Stimulated activated CD8-positive, alpha-beta memory T cell treated with anti-CD3 and anti-CD28 coated beads, Interleukin-4, amount 100 ng/mL, for 4 hours (primary cell): ENCODE results near the gene CBL.

Experiments used
- DNase-seq, 2 donors: peaks; one replicate each; pipeline ENCODE4 v3.0.0-alpha.2; 2020; ENCODE audit warnings: low read depth in 2 of 2, low spot score in 1 of 2

CBL gene

DNA sequence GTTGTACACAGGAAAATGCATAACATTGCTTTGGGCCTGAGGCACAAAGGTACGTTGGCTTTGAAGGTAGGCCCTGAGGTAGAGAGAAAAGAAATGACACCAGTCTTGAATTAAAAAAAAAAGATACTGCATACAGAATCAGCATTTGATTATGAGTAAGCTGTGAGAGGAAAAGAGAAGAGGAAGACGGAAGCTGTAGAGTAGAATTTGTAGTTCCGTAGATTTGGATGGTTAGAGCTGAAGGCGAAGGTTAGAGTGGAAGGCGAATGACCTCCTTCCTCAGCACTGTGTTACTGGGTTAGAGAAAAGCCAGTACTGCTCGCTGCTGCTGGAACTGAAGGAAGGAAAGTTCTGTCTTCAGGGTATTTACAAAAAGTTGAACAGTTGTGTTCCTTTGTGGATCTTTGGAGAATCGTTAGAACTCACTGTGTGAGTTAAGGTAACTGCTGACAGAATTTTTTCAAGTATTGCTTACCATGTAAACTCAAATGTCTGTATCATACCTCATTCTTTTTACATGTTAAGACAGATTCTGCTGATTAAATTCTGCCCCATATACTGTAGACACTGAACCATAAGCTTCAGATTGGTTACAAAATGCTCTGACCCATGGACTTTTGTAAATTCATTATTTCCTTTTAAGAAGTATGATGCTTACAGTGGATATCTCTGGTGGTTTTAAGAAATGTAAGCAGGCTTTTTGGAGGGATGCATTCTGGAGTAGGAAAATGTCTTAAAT lies 60.5 kb downstream of the CBL start:
- no peak for DNase-seq

DNA sequence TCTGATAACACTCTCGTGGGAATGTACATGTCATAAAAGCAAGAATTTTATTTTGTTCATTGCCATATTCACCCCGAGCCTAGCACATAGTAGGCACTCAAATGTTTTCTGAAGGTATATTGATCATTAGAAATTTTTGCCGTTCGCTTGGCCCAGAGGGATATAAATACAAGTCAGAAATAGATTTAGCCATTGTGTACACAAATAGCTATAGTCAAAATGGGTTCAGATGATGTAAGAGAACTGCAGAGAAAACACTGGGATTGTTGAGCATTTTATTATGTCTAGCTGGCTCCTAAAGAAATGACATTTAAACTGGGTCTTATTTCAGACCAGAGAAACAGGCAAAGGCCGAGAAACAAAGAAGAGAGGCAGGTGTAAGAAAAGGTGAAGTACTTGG lies 61.5 kb downstream of the CBL start:
- no peak for DNase-seq

DNA sequence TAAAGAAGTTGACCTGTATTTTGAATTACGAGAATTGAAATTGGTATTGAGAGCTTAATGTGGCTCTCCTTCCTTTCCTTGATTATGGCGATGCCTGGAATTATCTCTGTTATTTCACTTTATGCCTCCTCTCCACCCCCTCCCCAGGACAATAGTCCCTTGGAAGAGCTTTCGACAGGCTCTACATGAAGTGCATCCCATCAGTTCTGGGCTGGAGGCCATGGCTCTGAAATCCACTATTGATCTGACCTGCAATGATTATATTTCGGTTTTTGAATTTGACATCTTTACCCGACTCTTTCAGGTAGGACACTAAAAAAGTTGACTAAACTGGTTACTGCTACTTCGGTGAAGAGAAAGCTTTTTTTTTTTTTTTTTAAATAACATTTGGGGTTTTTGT lies 67.6 kb downstream of the CBL start:
- no peak for DNase-seq

DNA sequence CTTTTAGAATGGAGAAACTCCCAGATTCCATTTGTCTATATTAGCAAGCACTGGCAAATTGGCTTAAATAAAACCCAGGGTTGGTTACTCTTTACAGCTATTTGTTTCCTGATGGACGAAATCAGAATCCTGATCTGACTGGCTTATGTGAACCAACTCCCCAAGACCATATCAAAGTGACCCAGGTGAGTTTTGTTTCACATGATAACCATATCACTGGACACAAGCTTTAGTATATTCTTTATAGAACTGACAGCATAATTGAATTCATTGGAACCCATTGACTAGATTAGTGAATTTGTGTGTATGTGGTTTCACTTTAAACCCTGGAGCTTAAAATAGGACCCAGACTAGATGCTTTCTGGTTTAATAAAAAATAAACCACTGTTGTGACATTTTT lies 71.5 kb downstream of the CBL start:
- DNase-seq = no peak

DNA sequence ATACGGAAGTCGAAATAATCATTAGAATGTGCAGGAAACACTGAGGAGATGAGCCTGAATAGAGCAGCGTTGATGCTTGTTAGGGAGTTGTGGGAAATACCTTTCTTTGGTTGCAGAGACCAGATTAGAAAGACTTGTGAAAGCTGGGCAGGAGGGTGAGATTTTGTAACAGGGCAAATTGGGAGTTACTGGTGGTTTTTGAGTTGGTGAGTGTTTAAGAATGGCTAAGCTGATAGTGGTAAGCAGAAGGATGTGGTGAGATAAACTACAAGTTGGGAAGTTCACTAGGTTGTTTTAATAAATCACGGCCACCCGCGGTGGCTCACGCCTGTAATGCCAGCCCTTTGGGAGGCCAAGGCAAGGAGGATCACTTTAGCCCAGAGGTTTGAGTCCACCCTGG lies 76.4 kb downstream of the CBL start:
- DNase-seq = no peak

DNA sequence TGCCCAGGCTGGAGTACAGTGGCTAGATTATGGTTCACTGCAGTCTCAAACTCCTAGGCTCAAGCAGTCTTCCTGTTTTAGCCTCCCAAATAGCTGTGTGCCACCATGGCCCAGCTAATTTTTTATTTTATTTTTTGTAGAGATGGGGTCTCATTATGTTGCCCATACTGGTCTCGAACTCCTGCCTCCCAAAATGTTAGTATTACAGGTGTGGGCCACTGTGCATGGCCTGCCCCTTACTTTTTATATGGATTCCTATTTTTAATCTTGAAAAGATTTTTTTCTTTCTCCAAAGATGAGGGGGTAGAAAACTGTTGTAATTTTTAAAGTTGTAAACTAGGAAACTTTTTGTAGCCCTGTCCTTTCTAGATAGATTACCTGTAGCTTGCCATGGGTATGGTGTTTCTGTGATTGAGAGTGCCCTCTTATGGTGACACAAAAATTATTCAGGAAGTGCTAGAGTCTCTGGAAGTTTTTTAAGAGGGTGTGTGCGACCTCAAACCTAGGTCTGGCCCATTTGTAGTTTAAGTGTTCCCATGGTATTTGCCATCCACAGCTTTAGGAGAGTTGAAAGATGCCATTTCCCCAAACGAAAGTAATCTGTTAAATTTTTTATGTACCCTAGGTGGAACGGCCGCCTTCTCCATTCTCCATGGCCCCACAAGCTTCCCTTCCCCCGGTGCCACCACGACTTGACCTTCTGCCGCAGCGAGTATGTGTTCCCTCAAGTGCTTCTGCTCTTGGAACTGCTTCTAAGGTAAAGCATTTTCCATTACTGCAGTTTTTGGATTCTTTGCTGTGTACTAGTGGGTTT lies 78.4 kb downstream of the CBL start:
- no peak for DNase-seq

DNA sequence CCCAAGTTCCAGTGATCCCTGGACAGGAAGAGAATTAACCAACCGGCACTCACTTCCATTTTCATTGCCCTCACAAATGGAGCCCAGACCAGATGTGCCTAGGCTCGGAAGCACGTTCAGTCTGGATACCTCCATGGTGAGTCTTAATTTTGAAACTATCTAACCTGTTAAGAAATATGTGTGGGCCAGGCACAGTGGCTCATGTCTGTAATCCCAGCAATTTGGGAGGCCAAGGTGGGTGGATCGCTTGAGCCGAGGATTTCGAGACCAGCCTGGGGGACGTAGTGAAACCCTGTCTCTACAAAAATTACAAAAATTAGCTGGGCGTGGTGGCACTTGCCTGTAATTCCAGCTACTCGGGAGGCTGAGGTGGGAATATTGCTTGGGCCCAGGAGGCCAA lies 79.3 kb downstream of the CBL start:
- DNase-seq = no peak

DNA sequence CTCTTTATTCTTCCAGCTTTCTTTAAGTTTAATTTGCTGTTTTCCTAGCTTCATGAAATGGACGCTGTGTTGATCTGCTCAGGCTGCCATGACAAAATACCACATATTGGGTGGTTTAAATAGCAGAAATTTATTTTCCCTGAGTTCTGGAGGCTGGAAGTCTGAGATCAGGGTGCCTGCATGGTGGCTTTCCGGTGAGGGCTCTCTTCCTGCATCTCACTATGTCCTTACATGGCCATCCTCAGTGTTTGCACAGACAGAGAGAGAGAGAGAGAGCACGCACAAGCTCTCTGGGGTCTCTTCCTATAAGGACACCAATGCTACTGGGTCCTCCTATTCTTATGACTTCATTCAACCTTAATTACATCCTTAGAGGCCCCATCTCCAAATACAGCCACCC lies 82.1 kb downstream of the CBL start:
- no peak for DNase-seq

DNA sequence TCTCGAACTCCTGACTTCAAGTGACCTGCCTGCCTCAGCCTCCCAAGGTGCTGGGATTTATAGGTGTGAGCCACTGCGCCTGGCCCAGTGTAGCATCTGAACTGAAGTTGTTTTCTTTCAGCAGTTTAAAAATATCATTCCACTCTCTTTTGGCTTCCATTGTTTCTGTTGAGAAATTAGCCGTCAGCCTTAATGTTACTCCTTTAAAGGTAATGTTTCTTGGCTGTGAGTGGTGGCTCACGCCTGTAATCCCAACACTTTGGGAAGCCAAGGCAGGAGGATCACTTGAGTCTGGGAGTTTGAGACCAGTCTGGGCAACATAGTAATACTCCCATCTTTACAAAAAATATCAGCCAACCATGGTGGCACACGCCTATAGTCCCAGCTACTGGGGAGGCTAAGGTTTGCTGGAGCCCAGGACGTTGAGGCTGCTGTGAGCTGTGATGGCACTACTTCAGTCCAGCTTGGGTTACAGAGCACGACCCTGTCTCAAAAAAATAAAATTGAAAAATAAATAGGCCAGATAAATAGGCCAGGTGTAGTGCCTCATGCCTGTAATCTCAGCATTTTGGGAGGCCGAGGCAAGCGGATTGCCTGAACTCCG lies 84.9 kb downstream of the CBL start:
- no peak for DNase-seq

DNA sequence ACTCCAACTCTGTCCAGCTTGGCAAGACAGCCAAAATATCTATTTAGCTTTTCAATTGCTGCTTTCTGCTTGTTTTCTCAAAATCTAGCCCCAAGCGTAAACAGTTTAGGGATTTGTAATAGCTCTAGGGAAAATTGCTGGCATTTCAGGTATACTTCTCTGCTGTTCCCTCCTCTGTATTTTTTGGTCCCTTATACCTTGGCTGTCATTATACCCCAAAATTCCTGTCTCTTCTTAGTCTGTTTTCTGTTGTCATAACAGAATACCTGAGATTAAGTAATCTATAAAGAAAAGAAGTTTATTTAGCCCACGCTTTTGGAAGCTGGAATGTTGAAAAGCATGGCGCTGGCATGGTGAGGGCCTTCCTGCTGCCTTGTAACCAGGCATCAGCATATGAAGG lies 87.3 kb downstream of the CBL start:
- DNase-seq = no peak

DNA sequence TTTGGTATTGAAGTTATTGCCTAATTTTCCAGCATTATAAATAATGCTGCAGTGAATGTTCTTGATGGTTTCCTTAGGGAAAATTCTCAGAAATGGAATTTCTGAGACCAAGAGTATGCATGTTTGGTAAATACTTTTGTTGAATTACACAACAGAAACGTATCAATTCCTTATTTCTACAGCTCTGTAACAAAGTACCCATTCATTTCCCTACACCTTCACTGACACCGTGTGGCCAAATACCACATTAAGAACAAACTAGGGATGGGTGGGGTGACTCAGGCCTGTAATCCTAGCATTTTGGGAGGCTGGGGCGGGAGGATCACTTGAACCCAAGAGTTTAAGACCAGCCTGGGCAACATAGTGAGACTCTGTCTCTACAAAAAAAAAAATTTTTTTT lies 89.0 kb downstream of the CBL start:
- no peak for DNase-seq

DNA sequence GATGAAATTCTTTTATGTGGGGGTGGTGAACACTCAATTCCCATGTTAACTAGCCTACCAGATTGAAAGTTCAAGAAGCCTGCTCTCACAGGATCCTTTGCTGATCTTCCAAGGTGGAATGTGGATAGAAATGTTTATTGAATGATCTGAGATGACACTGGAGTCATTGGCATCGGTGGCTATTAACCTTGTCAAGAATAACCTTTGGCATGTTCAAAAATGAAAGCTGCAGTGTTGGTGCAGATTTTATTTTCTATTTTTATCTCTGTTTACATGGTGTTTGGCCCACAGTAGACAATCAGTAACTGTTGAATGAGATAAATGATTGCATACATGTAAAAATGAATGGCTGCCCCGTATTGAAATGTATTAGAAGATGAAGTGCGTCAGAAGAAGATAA lies 91.8 kb downstream of the CBL start:
- no peak for DNase-seq

DNA sequence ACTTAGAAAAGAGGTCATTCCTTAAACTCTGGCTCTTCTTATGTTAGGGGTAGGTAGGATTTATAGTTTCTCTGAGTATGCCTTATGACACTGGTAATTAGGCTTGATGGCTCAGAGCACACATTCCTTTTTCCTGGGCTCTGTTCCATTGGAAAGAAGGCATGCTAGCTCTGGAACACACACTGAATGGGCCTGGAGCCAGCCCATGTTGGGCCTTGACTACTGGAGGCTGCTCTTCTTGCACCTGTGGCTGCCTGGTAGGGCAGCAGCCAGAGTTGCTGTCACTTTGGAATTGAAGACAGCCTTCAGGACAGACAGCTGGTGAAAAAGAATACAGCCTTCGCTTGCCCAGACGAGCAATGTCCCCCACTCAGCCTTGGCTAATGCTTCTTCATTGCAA lies 92.6 kb downstream of the CBL start:
- no peak for DNase-seq

DNA sequence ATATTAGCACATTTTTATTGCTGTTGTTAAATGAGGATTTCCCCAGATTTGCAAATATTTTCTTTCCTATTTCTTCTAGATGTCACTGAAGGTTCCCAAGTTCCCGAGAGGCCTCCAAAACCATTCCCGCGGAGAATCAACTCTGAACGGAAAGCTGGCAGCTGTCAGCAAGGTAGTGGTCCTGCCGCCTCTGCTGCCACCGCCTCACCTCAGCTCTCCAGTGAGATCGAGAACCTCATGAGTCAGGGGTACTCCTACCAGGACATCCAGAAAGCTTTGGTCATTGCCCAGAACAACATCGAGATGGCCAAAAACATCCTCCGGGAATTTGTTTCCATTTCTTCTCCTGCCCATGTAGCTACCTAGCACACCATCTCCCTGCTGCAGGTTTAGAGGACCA lies 93.3 kb downstream of the CBL start:
- no peak for DNase-seq

DNA sequence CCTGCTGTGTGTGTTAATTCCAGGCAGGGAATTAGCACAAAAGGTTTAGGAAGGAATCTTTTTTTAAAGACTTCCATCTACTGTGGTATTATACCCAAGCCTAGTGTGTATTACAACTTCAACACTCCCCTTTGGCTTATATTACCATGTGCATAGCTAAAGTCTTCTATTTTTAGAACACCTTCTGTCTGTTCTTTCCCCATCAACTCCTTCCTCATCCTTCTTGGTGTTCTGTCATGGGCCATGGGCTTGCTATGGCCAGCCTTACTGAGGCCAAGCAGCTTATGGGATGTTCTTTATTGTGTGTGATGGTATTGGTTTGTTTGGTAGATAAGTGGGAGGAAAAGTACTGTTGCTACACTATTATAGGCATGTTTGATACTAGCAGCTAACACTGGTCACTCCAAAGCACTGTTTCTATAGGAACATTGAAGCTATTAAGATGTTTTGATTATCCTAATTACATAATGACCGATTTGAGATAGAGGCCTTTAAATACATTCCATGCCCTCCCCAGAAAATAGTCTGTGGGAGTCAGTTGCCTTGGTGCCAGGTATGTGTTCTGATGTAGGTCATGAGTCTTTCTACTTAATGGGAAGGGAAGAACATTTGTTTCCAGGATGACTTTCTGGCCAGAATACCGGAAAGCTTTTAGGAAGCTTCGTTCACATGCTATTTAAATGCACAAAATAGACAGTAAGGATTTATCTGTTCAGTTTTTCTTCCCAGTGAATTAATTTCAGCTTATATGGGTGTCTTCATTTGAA lies 94.2 kb downstream of the CBL start:
- DNase-seq = no peak

DNA sequence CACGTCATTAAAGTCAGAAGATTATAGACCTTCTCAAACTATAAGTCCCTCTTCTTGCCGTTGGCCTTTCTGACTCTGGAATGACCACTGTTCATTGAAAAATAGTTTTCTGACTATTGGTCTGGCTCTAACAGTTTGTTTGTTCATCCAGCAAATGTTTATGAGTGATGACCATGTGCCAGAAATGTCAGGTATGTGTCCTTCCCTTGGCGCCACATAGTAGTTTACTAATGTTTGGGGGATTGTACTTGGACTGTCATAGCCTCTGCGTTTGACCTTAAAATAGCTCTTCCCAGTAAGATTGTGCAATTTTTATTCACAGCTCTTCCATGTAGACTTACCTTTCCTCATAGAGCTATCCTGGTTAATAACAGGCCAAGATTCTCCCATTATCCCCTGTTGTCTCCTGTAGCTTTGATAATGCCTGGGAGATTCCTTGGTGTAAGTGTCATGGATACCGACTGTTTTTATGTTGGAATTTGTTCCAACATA lies 97.1 kb downstream of the CBL start:
- no peak for DNase-seq

DNA sequence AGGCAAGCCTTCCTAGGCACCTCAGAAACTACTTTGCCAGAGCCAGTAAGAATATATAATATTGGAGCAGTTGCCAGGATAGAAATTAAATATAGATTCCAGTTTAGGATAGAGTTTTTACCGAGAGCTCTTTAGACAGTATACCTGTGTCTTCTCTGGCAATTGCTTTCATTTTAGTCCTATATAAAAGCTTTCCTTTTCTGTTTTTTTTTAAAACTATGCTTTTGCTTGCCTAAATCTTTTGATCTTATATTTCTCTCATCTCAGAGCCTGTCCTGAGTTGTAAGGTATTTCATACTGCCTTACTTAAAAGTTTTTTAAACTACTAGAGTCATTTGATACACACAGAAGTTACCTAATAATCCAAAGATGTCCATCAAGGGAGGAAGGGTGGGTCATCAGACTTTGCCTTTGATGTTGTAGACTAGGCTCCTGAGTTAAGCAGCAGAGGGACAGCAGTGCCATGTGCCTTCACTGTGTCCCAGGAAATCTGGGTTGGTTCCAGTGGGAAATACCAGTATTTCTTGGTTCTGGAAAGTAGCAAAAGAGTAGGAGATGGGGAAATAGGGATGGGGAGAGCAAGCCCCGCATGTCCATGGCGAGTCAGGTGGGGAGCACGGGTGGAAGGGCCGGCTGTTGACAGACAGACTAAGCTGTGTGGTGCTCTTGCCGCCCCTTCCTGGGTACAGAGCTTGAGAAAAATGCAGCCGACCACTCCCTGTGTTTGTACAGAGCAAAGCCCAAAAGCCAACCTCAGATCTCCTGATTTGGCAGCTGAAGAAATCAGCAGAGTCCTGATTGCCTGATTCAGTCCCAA lies 99.6 kb downstream of the CBL start:
- no peak for DNase-seq

DNA sequence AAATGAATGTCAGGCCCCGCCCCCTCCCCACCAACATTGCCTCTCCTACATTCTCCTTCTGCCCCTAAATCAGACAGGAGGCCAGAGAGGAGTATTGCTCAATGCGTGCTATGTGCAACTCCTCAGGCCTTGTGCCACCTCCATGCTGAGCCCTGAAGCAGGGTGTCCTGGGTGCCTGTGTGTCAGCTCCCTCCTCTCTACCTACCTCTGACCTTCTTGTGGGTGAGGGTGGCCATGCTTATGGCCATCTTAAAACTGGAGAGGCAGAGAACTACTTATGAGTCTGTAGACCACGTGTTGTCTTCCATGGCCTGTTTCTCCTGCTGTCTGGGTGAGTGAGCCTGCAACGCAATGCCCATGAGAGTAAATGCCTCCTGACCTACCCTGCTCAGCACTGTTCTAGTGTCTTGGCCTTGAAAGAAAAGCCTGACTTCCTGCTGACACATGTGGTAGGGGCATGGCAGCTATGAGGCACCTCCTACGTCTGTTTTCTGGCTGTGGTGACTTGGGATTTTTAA lies 100.3 kb downstream of the CBL start:
- no peak for DNase-seq

DNA sequence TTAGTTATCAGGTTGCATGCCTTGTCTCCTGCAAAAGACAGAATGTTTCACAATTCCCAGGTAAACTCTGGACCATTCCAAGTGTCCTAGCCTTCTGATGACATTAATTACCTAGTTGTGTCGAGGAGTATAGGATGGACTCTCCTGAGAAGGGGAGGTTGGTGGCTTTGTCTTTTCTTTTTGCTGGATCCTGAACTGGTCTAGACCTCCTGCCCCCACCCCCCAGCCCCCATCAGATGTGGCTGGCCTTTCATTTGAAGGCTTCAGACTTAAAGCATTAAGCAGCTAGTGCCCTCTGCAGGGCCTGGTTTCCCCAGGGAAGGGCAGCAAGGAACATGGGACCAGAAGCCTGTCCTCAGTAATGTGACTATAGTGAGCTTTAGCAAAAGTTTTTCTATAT lies 101.1 kb downstream of the CBL start:
- no peak for DNase-seq

DNA sequence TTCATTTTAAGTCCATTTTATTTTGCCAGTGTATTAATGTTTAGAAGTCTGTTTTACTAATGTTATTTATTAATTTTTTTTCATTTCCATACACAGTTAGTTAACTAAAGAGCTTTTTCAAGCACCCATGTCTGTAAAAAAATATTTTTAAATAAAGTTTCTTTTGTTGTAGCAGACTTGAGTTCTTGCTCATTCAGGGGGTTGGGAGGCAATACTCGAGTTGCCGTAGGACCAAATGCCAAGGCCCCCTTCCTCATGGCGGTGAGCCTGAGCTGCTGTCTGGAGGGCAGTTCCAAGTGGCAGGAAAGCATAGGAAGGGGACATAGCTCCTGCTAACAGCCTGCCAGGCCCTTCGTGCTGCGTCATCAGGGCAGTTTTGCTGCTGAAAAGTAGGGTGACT lies 101.8 kb downstream of the CBL start:
- no peak for DNase-seq
